NCI-H2196 (cell line): ENCODE results near the gene CENPP.
"Not testable (repeated sequence)": the region's sequence is repeated elsewhere in the genome, so short reads cannot be mapped to it uniquely, and the experiment has no call there.

Experiments
- DNase-seq: peaks from one replicate; lab custom pipeline; 2025; ENCODE audit not compliant: unreplicated experiment; lab: John Stamatoyannopoulos, UW

CENPP gene

DNA sequence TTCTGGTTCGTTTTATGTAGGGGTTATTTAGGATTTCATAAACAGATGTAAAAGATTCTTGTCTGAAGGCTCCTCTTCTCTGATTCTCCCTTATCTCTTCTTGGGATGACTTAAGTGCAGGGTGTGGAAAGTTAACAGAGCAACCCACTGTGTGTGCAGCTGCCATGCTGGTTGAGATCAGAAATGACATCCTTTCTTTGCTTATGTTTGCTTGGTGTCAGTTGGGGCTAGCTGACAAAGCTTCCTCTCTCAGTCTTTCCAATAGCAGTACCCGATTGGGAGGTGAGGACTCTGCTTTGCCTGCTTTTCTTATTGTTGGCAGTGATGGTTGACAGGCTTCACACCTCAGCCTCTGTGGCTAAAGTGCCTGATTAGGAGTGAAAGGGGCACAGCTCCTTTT is 52.1 kb downstream of the CENPP start:
- DNase-seq = no peak

DNA sequence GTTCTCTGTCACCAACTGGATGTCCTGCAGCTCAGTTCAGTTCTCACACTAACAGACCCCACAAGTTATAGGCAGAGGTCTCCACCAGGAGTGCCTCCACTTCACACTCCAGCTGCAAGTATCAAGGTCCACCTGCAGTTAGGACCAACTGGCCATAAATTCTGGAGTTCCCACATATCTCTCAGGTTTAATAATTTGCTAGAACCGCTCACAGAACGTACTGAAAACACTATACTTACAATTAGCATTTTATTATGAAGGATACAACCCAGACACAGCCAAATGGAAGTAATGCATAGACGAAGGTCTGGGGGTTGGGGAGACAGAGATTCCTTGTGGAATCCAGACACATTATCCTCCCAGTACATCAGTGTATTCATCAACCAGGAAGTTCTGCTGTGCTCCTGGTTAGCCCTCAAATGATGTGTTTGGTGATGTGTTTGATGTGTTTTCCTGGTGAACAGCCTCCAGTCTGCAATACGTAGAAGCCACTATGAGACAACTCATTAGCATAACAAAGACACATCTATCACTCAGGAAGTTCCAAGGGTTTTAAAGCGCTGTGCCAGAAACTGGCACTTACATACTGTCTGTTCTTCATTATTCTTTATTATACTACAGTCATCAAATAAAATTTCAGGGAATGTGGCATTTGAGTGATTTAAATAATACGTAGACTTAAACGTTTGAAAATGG is 53.3 kb downstream of the CENPP start:
- no peak for DNase-seq

DNA sequence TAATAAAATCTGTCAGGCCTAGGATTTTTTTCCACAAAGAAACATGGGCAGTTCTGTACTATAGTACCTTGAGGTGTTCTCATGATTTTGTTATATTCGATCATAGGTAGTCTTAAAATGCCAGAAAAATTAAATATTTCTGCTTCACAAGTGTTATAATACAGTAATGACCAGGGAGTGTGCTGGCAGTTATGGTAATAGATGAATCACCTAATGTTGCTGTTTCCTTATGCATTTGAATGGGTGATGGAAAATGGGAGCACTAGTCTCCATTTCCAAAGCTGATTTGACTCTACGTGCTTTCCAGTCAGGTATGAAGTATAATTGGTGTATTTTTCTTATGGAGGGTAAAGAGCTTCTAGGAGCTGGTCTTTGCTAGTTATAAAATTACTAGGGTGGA is 54.9 kb downstream of the CENPP start:
- DNase-seq = no peak

DNA sequence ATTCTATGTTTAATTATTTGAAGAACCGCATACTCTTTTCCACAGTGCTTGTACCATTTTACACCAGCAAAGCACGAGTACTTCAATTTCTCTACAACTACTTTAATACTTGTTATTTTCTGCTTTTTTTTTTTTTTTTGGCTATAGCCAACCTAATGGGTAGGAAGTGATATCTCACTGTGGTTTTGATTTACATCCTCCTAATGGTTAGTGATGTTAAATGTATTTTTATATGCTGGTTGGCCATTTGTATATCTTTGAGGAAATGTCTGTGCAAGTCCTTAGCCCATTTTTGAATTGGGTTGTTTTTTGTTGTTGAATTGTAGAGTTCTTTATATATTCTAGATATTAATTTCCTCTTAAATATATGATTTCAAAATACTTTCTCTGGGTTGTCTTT is 56.0 kb downstream of the CENPP start:
- DNase-seq = no peak

DNA sequence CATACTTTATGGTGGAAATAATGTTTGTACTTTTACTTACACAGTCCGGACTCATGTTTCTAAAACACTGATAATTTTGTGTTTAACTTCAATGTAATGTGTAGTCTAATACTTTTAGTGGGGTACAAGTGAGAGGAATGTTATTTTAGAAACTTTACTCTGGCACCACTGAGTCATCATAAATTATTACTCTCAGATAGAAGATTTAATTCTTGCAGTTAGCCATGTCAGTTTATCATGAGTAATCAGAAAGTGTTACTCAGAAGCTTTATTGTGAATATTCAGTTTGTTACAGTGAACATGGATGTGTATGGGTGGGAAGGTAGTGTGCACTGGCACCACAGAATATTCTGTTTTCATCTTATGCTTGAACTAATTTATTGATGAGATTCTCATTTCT is 58.6 kb downstream of the CENPP start:
- no peak for DNase-seq

DNA sequence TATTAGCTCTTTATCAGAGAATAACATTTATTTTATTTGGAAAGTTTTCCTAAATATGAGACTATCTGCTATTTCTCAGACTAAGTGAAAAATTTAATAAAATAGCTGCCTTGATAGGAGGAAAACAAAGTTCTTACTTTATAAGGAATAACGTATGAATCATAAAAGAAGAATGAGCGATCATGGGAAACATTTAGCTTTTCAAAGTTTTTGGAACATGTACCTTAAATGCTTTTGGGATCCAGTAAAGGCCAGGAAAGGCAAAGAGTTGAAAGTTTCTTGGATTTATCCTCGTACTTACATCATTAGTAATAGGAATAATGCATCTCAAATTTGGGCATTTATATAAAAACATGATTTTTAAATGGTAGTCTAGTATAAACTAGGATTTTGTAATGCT is 59.2 kb downstream of the CENPP start:
- DNase-seq = no peak

DNA sequence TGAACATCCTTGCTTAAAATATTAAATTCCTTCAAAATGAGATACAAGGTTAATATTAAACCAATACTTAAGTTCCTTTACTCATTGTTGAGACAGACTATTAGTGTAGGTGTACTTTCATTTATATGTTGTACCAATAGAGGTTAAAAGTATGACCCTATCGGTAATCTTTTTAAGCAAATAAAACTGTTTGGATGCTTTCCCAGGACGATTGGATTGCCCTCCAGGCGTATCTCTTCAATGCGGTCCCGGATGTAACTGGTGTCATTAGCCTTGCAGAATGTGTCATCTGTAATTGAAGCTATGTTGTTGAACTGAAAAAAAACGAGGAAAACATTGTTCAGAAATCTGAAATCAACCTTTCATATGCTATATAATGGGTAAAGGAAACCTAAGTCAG is 59.7 kb downstream of the CENPP start:
- DNase-seq = no peak

DNA sequence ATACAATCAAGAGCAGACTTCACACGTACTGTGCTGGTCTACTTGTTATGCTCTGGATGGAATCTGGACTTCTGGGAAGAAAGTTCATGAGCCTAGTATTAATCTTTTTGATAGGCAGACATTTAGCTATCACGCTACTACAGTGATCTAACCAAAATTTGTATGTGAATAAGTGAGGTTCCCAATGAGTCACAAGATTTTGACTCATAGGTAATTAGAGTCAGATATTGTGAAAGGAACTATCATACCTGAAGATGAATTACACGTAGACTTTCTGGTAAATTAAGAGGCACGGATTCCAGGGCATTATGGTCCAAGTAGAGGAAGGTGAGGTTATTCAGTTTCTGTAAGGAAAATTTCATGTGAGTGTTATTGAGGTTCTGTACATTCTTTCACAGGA is 60.2 kb downstream of the CENPP start:
- DNase-seq = no peak

DNA sequence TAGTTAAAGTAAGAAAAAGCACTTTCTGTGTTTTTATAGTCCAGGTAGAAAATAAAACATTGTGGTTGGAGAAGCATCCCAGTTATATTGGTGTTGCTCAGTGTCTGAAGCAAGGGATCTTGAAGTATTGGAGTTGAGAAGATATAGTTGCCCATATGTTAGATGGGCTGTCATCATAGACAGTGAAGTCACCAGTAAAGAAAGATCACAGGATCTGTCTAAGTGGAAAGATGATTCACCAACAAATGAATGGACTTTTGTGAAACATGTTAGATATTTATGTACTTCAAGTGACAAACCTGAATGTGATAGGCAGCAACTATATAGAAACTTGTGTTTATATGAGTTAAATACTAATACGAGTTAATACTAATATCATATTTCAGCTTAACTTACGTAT is 66.9 kb downstream of the CENPP start:
- DNase-seq = no peak

DNA sequence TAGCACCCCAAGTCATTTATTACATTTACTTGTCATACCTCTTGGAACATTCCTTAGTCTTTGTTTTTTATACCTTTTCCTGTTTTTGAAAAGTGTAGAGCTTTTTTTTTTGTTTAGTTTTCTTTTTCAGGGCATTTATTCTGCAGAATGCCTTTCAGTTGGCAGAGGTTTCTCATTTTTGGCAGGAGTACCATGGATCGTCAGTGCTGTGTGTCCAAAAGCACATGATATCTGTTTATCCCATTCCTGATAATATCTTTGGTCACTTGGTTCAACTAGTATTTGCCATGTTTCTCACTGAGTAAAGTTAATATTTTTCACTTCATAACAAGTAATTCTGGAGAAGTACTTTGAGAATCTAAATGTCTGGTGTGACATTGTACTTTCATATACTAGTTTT is 67.9 kb downstream of the CENPP start:
- DNase-seq = no peak

DNA sequence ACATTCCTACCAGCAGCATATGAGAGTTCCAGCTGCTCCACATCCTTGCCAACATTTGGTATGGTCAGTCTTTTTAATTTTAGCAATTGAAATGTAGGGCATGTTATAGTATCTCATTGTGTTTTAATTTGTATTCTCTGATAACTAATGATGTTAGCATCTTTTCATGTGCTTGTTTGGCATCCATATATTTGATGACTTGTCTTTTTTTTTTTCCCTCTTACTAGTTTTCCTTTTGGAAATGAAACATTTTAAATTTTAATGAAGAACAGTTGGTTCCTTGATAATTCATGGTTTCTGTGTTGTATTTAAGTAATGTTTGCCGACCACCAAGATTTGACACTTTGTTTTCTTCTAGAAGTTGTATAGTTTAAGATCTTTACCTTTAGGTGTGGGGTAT is 69.9 kb downstream of the CENPP start:
- no peak for DNase-seq

DNA sequence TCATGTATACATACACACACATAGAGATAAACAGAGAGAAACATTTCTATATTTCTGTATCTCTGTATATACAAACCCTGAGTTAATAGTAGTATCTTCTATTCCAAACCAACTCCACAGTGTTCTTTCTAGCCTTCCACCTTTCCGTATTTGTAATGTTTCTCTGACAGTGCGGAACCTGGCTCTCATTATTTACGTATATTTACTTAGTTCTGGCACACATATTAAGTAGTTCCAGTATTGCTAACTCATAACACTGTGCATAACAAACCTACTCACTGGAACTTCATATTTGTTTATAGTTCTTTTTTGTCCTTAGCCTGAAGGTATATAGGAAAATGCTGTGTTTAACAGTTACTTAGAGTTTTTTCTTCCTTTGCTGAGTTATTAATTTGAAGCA is 72.1 kb downstream of the CENPP start:
- DNase-seq = no peak

DNA sequence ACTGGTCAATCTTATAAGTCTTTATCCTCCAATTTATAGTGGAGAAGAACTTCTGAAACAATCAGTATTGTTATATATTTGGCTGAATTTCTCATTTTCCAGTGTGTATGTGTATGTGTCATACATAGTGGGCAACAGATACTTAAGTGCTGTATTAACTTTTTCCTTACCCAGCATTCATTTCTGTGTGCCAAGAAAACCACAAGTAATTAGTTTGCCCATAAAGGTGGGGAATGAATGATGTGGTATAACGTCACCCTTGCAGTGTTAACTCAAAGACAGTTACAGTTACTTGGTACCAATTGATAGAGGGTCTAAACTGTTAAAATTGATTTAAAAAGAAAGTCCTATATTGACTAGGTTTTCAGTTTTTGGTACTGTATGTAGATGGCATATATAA is 76.6 kb downstream of the CENPP start:
- no peak for DNase-seq

DNA sequence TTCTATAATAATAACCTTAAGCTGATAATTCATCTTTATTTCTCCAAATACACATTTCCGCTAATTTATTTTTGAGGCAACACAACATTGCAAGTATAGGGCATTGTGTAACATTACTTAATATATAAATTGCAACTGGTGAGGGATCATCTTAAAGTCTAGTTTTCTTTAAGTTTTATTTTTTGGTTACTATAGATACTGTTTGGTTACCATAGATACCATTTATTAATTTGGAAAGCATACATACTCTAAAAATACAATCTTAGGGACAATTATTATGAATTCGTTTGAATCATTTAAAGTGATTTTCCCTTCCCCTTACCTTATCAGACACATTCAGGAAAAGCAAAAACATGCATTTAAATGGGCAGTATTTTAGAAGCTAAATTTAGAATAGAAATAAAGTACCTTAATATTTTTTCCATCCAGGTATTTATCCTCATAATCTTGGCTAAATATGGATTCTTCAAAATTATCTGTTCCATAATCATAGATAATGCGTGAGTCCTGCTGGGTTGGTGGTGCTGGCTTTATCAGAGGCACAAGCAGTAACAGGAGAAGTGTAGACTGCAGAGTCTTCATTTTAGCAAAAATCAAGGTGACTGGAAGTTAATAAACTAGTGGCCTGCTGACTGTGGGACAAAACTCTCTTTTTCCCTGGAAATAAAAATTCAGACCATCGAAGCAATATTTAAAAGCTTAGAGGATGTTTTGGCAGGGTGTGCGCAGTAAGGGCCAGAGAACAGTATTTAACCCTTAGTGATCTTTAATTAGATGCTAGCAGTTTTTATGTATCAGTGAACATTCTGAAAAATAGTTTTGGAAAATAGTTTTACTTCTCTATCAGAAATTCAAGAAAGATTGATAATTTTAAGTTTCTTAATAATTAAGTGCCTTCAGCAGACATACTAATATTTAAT is 77.3 kb downstream of the CENPP start:
- no peak for DNase-seq

DNA sequence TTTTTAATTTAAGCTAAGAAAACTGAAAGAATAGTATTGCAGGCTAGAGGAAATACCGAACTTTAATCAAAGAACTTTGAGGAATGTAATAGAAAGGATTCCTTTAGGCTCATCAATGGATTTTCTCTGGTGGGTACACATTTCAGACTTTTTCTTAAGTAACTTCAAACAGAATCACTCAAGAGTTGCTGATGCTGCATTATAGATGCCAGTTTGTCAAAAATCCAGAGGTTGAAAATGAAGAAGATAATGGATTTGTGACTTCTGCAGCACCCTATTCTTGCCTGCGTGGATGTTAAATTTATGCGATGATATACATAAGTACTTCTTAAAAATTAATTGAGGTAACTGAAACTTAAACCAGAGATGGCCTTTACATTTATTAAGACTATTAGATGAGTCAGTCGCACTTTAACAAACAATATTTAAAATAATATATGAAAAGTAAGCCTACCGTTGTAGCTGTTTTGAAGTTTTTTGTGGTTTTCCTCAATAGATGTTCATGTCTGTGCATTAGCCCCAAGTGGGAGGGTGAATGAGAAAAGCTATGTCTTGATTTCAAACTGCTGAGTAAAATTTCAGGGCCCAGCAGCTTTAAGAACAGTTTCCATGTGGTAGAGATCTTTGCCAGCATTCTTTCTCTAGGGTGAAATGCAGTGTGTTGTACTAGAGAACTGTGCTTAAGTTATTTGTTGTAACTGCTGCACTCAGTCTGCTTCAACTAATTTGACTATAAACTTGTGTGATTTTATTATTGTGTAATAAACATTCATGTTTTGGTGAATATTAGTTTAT is 78.5 kb downstream of the CENPP start, which contains the start of gene OGN:
Gene OGN (minus strand): TSS at position 537 of the 795 bp plus-strand sequence. CDS start 1,171 bp downstream, outside the sequence.
- no peak for DNase-seq

DNA sequence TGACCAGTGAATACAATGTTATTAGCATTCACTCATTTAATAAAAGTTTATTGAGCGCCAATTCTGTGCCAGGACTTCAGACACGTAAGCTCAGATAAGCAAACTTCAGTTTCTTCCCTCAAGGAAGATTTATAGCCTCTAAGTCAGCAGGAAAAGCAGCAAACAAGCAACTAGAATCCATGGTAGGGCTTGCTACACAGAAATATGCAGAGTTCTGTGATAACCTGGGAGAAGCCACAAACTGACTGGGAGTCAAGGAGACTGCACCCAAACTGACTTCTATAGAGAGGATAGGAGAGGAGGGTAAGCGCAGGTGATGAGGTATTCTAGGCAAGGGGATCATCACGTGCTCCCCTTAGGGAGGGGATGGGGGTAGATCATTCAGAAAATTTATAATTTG is 80.1 kb downstream of the CENPP start:
- no peak for DNase-seq

DNA sequence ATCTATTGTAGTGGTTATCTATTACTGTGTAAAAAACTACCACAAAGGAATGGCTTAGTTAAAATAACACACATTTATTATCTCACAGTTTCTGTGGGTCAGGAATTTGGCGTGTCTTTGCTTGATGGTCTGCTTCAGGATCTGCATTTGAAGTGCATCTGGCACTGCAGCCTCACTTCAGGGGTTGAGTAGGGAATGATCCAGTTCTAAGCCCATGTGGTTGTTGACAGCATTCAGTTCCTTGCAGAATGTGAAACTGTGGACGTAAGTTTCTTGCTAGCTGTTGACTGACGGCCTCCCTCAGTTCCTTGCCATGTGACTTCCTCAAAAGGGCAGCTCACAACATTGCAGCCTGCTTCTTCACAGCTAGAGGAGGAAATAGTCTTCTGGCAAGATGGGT is 80.7 kb downstream of the CENPP start:
- DNase-seq = no peak

DNA sequence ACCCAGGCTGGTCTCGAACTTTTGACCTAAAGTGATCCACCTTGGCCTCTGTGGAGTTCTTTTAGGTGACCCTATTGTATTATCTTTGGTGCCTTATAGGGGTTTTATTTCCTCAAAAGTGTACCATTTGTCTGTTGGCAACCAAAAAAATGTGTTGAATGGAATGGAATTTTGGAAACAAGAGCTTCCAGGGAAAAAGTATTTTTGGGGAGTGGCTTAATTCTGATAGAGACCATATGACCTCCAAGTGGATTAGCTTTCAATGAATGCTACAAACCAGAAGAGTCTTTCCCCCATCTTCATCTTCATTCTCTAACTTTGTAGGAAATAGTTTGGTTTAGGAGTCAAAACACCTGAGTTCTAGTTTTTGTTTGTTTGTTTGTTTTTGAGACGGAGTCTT is 82.1 kb downstream of the CENPP start:
- no peak for DNase-seq

DNA sequence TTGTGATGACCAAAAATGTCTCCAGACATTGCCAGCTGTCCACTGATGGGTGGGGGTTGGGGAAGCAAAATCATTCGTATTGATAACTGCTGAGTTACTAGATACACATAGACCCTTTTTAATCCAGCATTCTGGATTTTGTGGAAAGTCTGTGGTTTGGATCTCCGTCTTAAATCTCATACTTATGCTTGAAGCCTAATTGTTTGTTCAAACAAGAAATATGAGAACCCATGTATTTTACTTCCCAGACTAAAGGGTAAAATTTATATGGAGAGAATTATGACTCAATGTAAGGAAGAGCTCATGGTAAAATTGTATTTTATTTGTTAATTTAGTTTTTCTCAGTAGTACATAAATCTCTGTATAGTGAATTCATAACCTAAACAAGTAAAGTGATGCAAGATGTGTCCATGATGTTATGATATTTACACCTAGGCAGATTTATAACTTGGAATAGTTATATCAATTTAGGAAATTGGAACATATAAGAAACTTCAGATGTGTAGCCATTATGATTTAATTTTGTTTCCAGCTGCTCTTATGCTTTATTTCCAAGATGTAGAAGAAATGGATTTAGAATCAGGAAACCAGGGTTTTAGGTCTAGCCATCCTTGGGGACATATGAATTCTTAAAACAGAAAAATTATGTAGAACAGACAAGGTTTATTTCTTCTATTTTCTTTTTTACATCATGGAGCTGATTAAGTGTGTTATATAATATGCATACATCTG is 83.2 kb downstream of the CENPP start:
- no peak for DNase-seq

DNA sequence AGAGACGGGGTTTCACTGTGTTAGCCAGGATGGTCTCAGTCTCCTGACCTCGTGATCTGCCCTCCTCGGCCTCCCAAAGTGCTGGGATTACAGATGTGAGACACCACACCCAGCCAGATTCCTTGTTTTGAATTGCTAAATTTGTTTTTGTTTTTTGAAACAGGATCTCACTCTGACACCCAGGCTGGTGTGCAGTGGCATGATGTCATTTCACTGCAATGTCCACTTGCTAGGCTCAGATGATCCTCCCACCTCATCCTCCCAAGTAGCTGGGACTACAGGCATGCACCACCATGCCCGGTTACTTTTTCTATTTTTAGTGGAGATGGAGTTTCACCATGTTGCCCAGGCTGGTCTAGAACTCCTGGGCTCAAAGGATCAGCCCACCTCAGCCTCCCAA is 85.4 kb downstream of the CENPP start:
- DNase-seq = not testable (repeated sequence)

DNA sequence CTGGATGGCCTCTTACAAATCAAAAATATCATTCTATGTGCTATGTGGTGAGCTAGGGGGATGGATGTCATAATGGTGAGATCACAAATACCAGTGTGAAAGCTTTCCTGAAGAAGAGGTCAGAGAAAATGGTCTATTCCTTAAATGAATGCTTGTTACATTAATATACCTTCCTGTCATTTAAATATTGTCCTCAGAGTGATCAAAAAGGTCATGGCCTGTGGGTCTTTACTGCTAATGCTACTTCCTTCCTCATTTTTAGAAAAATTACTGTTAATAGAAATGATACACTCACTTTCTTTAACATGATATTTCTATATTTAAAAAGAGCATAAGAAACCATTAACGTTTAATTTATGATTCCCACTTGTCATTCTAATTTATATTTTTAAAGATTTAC is 88.8 kb downstream of the CENPP start:
- no peak for DNase-seq
